Measurements from ENCODE around the gene RAMP1.

- TF ChIP-seq EZH2 (IDR thresholded peaks at IDR 0.05; ENCODE audit: low read length, missing control alignments), result no peak
- no peak for TF ChIP-seq CTCF (conservative IDR thresholded peaks at IDR 0.05 in 1 of 2, IDR thresholded peaks at IDR 0.05 in 1 of 2; ENCODE audit: low read depth in 1 of 2, low read length in 2 of 2)
These were observed 35.3 kb upstream of the RAMP1 start for GRCh38 chr2:237824085-237824484.

All from fibroblast of lung (primary cell).